Omental fat pad (tissue), 4 donors: ENCODE results near the gene DNM2. TPM values are rescaled to one million over a fixed set of nuclear protein-coding genes. Genes with fewer than 3 reads are reported as not detected.
"Not testable (repeated sequence)": the region's sequence is repeated elsewhere in the genome, so short reads cannot be mapped to it uniquely, and the experiment has no call there.

Experiments
- ATAC-seq: fragments of 150-250 bp; one replicate; pipeline ENCODE4 v1.9.1; 2016; ENCODE audit warnings: mild to moderate bottlenecking, moderate library complexity; ENCODE audit not compliant: low FRiP score
- DNase-seq: peaks from one replicate; pipeline ENCODE4 v3.0.0-alpha.2; 2019; ENCODE audit warnings: low spot score
- CTCF ChIP-seq, 3 donors: fragments of 450-650 bp; IDR thresholded peaks; one replicate each; pipeline ENCODE4 v1.5.1; 2016 to 2017; ENCODE audit warnings: antibody characterized with exemption in 3 of 3, mild to moderate bottlenecking in 3 of 3, moderate library complexity in 2 of 3
- total RNA-seq, 4 donors: library from RNA; depleted of rRNA; stranded (reverse); fragments of >200 nt; gene quantifications; one replicate each; pipeline ENCODE4 v1.1.0, GENCODE V29; 2016

DNM2 gene
- total RNA-seq, 4 donors from 2014 or later: 76.5 to 135 (median 99.9) TPM

GRCh38 chr19:10736916-10737551 lies 19.2 kb downstream of the DNM2 start:
- no peak for TF ChIP-seq CTCF (IDR thresholded peaks at IDR 0.05)
- no peak for ATAC-seq

GRCh38 chr19:10737722-10738121 lies 19.8 kb downstream of the DNM2 start:
- DNase-seq: no peak

More at GRCh38 chr19:10736916-10737551, 19.2 kb downstream of the DNM2 start:
- no peak for DNase-seq

GRCh38 chr19:10740798-10741197 lies 22.9 kb downstream of the DNM2 start:
- no peak for ATAC-seq
- no peak for DNase-seq
- TF ChIP-seq CTCF (IDR thresholded peaks at IDR 0.05): no peak

More at GRCh38 chr19:10737722-10738121, 19.8 kb downstream of the DNM2 start:
- no peak for TF ChIP-seq CTCF (IDR thresholded peaks at IDR 0.05)
- no peak for ATAC-seq

GRCh38 chr19:10742476-10742875 lies 24.6 kb downstream of the DNM2 start:
- no peak for ATAC-seq
- DNase-seq: no peak
- TF ChIP-seq CTCF (IDR thresholded peaks at IDR 0.05): no peak

- TF ChIP-seq CTCF (IDR thresholded peaks at IDR 0.05): no peak
These were observed 26.4 kb downstream of the DNM2 start for GRCh38 chr19:10744253-10744798.

GRCh38 chr19:10744801-10745293 lies 27.0 kb downstream of the DNM2 start:
- no peak for TF ChIP-seq CTCF (IDR thresholded peaks at IDR 0.05)
- DNase-seq: no peak
- no peak for ATAC-seq

More at GRCh38 chr19:10744253-10744798, 26.4 kb downstream of the DNM2 start:
- no peak for ATAC-seq
- no peak for DNase-seq

GRCh38 chr19:10746437-10746836 lies 28.6 kb downstream of the DNM2 start:
- DNase-seq, ATAC-seq: not testable (repeated sequence)
